GM12864 (cell line): ENCODE data around the gene ERC1.
"Not testable (repeated sequence)": the region's sequence is repeated elsewhere in the genome, so short reads cannot be mapped to it uniquely, and the experiment has no call there.

Experiments used
- DNase-seq: peaks from one replicate; pipeline ENCODE4 v3.0.0-alpha.2; 2011; ENCODE audit warnings: low read depth
- H3K4me3 ChIP-seq: 2 replicates; pipeline ENCODE4 v1.5.1; 2011; ENCODE audit warnings: mild to moderate bottlenecking, low read depth, low read length, control low read depth
- TF ChIP-seq, protein P1 (sequence below): IDR thresholded peaks from 2 replicates; pipeline ENCODE4 v1.5.1; 2011; ENCODE audit warnings: low read depth, mild to moderate bottlenecking, moderate library complexity, low read length, control low read depth, inconsistent platforms; ENCODE audit errors: missing control alignments

ERC1 gene

GRCh38 chr12:1186298-1186697, 195.3 kb downstream of the ERC1 start:
- no peak for DNase-seq
- no peak overlapping the region for H3K4me3 ChIP-seq
- TF ChIP-seq, protein P1, sequence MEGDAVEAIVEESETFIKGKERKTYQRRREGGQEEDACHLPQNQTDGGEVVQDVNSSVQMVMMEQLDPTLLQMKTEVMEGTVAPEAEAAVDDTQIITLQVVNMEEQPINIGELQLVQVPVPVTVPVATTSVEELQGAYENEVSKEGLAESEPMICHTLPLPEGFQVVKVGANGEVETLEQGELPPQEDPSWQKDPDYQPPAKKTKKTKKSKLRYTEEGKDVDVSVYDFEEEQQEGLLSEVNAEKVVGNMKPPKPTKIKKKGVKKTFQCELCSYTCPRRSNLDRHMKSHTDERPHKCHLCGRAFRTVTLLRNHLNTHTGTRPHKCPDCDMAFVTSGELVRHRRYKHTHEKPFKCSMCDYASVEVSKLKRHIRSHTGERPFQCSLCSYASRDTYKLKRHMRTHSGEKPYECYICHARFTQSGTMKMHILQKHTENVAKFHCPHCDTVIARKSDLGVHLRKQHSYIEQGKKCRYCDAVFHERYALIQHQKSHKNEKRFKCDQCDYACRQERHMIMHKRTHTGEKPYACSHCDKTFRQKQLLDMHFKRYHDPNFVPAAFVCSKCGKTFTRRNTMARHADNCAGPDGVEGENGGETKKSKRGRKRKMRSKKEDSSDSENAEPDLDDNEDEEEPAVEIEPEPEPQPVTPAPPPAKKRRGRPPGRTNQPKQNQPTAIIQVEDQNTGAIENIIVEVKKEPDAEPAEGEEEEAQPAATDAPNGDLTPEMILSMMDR, result no peak

- H3K4me3 ChIP-seq, result no peak overlapping the region
- DNase-seq, result no peak
- TF ChIP-seq, protein P1, result no peak
Observed at GRCh38 chr12:1188016-1188415, 197.0 kb downstream of the ERC1 start.

- DNase-seq, result no peak
- H3K4me3 ChIP-seq, result no peak overlapping the region
- TF ChIP-seq, protein P1, result no peak
Observed at GRCh38 chr12:1189163-1189562, 198.1 kb downstream of the ERC1 start.

GRCh38 chr12:1195513-1195912, 204.5 kb downstream of the ERC1 start:
- no peak overlapping the region for H3K4me3 ChIP-seq
- no peak for DNase-seq
- TF ChIP-seq, protein P1, result no peak

DNA sequence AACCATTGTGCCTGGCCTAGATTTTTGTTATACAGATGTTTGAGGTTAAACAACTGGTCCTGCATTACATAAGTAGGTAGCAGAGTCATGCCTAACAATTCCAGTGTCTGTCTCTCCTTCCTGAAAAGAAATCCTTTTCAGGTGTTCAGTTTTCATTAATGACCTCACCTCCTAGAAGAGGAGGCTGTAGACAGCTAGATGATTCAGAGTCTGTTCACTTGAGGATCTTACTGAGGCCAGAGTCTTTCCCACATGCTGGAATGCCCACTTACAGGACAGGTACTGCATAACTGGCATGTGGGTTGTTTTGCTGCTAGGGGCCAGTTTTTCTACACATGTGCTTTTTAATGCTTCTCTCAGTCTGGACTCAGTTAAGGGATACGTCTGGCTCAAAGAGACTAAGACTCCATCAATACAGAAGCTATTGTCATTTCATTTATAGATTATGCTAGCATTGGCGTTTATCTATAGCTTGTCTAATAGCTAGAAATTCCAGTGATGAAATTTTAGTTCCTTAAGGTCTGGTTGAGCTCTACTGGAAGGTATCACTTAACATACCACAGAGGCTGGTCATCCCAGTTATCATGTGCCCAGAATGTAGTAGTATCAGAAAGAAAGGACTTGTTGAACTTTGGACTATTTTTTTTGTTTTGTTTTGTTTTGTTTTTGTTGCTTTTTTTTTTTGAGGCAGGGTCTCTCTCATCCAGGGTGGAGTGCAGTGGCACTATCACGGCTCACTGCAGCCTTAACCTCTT, 206.4 kb downstream of the ERC1 start:
- TF ChIP-seq, protein P1, result no peak
- H3K4me3 ChIP-seq, result no peak overlapping the region
- DNase-seq, result no peak

GRCh38 chr12:1198854-1199253, 207.8 kb downstream of the ERC1 start:
- H3K4me3 ChIP-seq, DNase-seq: not testable (repeated sequence)

GRCh38 chr12:1199700-1200099, 208.7 kb downstream of the ERC1 start:
- TF ChIP-seq, protein P1, result no peak
- DNase-seq, result no peak
- H3K4me3 ChIP-seq, result no peak overlapping the region

GRCh38 chr12:1201030-1201429, 210.0 kb downstream of the ERC1 start:
- no peak overlapping the region for H3K4me3 ChIP-seq
- no peak for DNase-seq
- TF ChIP-seq, protein P1, result no peak
